22Rv1 (cell line): ENCODE measurements around the gene LRRC46.

Experiments
- H3K27ac ChIP-seq: fragments of 450-650 bp; 2 replicates; pipeline ENCODE4 v1.5.1; 2017
- ZFX ChIP-seq: fragments of 450-650 bp; IDR thresholded peaks from 2 replicates; pipeline ENCODE4 v1.6.1; 2017; ENCODE audit warnings: antibody characterized with exemption, borderline replicate concordance
- TF ChIP-seq, protein P1 (sequence below): fragments of 450-650 bp; IDR thresholded peaks from 2 replicates; pipeline ENCODE4 v1.5.1; 2017; ENCODE audit warnings: mild to moderate bottlenecking

The LRRC46 gene

GRCh38 chr17:47797797-47798196, 33.7 kb upstream of the LRRC46 start:
- TF ChIP-seq, protein P1, sequence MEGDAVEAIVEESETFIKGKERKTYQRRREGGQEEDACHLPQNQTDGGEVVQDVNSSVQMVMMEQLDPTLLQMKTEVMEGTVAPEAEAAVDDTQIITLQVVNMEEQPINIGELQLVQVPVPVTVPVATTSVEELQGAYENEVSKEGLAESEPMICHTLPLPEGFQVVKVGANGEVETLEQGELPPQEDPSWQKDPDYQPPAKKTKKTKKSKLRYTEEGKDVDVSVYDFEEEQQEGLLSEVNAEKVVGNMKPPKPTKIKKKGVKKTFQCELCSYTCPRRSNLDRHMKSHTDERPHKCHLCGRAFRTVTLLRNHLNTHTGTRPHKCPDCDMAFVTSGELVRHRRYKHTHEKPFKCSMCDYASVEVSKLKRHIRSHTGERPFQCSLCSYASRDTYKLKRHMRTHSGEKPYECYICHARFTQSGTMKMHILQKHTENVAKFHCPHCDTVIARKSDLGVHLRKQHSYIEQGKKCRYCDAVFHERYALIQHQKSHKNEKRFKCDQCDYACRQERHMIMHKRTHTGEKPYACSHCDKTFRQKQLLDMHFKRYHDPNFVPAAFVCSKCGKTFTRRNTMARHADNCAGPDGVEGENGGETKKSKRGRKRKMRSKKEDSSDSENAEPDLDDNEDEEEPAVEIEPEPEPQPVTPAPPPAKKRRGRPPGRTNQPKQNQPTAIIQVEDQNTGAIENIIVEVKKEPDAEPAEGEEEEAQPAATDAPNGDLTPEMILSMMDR, result no peak
- TF ChIP-seq ZFX, result no peak
- no peak overlapping the region for H3K27ac ChIP-seq

GRCh38 chr17:47800686-47801085, 30.8 kb upstream of the LRRC46 start:
- H3K27ac ChIP-seq, result no peak overlapping the region
- TF ChIP-seq ZFX, result no peak

- no peak overlapping the region for H3K27ac ChIP-seq
- TF ChIP-seq, protein P1, result no peak
- TF ChIP-seq ZFX, result no peak
These were observed 30.2 kb upstream of the LRRC46 start for GRCh38 chr17:47801176-47801765.

GRCh38 chr17:47801906-47802305, 29.6 kb upstream of the LRRC46 start:
- H3K27ac ChIP-seq, result no peak overlapping the region
- TF ChIP-seq ZFX, result no peak
- TF ChIP-seq, protein P1, result no peak

GRCh38 chr17:47802341-47803022, 29.0 kb upstream of the LRRC46 start:
- TF ChIP-seq, protein P1, result peak; percentile 83
- TF ChIP-seq ZFX, result no peak
- H3K27ac ChIP-seq, result no peak overlapping the region

DNA sequence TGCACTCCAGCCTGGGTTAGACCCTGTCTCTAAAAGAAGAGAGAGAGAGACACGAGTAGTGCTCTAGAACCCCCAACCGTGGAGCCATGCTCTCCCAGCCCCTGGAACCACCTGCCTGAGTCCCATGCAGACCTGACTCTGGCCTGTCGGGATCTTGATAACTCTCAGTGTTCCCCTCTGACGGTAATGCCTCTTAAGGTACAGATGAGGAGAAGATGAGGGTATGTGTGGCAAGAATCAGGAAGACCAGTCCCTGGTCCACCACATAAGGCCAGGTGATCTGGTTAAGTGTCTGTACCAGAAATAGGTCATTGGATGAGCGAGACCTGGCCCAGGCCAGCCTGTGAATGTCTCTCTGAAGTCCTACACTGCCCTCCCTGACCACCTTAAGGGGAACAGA, 28.3 kb upstream of the LRRC46 start:
- H3K27ac ChIP-seq, result no peak overlapping the region
- TF ChIP-seq, protein P1, result no peak
- TF ChIP-seq ZFX, result no peak

- H3K27ac ChIP-seq, result no peak overlapping the region
- no peak for TF ChIP-seq ZFX
- TF ChIP-seq, protein P1, result no peak
These were observed 27.7 kb upstream of the LRRC46 start for GRCh38 chr17:47803751-47804150.

- H3K27ac ChIP-seq, result no peak overlapping the region
- TF ChIP-seq ZFX, result no peak
- TF ChIP-seq, protein P1, result no peak
These were observed 27.0 kb upstream of the LRRC46 start for GRCh38 chr17:47804461-47804860.
